HCT116 (cell line): Measurements from ENCODE around the gene CISH. TPM values are rescaled to one million over a fixed set of nuclear protein-coding genes. Genes with fewer than 3 reads are reported as not detected.

Experiments
- ATAC-seq: fragments of 200-7000 bp; cut with Tn5 transposase; 2 replicates; pipeline ENCODE4 v1.9.1; 2020; ENCODE audit warnings: mild to moderate bottlenecking, moderate library complexity
- BruUV-seq: library from RNA; stranded (reverse); fragments of 400-500 nt; replicated peaks from 2 replicates; lab custom pipeline; 2021; lab: Mats Ljungman, UMichigan
- CTCF ChIA-PET: fragments of 300-600 bp; sonication (Branson Sonifier 250); formaldehyde crosslinking; loops from one replicate; lab custom pipeline; 2021; ENCODE audit warnings: antibody characterized with exemption; lab: Charles Lee
- POLR2A ChIA-PET: fragments of 300-600, 350-600 bp; sonication (Branson Sonifier 250); formaldehyde crosslinking; loops from one replicate; lab custom pipeline; 2021; ENCODE audit warnings: antibody characterized with exemption; lab: Charles Lee
- RAD21 ChIA-PET, 2 experiments: fragments of 300-600 bp; sonication (Branson Sonifier 250); formaldehyde crosslinking; loops; one replicate each; lab custom pipeline; 2023; ENCODE audit warnings: low total read pairs in 2 of 2; ENCODE audit not compliant: uncharacterized antibody in 2 of 2, unreplicated experiment in 2 of 2, low non-redundant PET in 1 of 2; lab: Charles Lee
- DNase-seq: peaks from one replicate; pipeline ENCODE4 v3.0.0-alpha.2; 2010; ENCODE audit warnings: low read depth, low spot score
- H2AFZ ChIP-seq: fragments of 200-600 bp; shearing (Covaris generic), sonication (generic); 2 replicates; pipeline ENCODE4 v1.6.1; 2017; ENCODE audit warnings: low read depth, mixed run types, mixed read lengths, antibody characterized with exemption, low read length; ENCODE audit not compliant: poor library complexity, severe bottlenecking
- H3K27ac ChIP-seq: 2 replicates; pipeline ENCODE4 v1.5.1; 2012; ENCODE audit warnings: low read depth, low read length
- H3K27me3 ChIP-seq: fragments of 200-600 bp; sonication (generic); 2 replicates; pipeline ENCODE4 v1.6.1; 2016; ENCODE audit warnings: mixed run types, low read length, mixed read lengths; ENCODE audit not compliant: insufficient read depth
- H3K36me3 ChIP-seq, 2 experiments: fragments of 200-500 bp in 1 of 2; fragments of 200-600 bp in 1 of 2; sonication (Bioruptor generic) in 1 of 2; sonication (generic) in 1 of 2; 2 replicates each; pipeline versions ENCODE4 v1.5.1 to v1.6.1; 2014 to 2016; ENCODE audit warnings: low read length in 2 of 2, inconsistent platforms in 1 of 2, mixed read lengths in 1 of 2, mixed run types in 1 of 2; ENCODE audit not compliant: insufficient read depth in 2 of 2, control insufficient read depth in 1 of 2
- H3K4me1 ChIP-seq, 2 experiments: fragments of 200-600 bp in 1 of 2; sonication (generic) in 1 of 2; 2 replicates each; pipeline versions ENCODE4 v1.5.1 to v1.6.1; 2012 to 2017; ENCODE audit warnings: low read length in 2 of 2, inconsistent platforms in 1 of 2, mild to moderate bottlenecking in 1 of 2, mixed read lengths in 1 of 2, mixed run types in 1 of 2, moderate library complexity in 1 of 2; ENCODE audit not compliant: insufficient read depth in 2 of 2, control insufficient read depth in 1 of 2
- H3K4me2 ChIP-seq: fragments of 200-600 bp; sonication (generic); 2 replicates; pipeline ENCODE4 v1.6.1; 2017; ENCODE audit warnings: mixed run types, low read length, mixed read lengths
- H3K4me3 ChIP-seq, 2 experiments: fragments of 200-600 bp in 1 of 2; sonication (generic) in 1 of 2; replicated peaks in 1 of 2; 2 replicates each; pipeline ENCODE4 v1.5.1; 2011 to 2016; ENCODE audit warnings: low read length in 2 of 2, control low read depth in 1 of 2, low read depth in 1 of 2, mild to moderate bottlenecking in 1 of 2, mixed read lengths in 1 of 2, mixed run types in 1 of 2
- H3K79me2 ChIP-seq: fragments of 200-600 bp; sonication (generic); 2 replicates; pipeline ENCODE4 v1.6.1; 2017; ENCODE audit warnings: mild to moderate bottlenecking, mixed run types, low read length, moderate library complexity, mixed read lengths; ENCODE audit not compliant: insufficient read depth
- H3K9ac ChIP-seq: fragments of 200-600 bp; sonication (generic); 2 replicates; pipeline ENCODE4 v1.6.1; 2016; ENCODE audit warnings: low read length, mixed read lengths
- H3K9me2 ChIP-seq: fragments of 200-600 bp; sonication (generic), shearing (Covaris generic); 2 replicates; pipeline ENCODE4 v1.6.1; 2017; ENCODE audit warnings: mixed run types, mild to moderate bottlenecking, moderate library complexity; ENCODE audit not compliant: insufficient read depth
- H3K9me3 ChIP-seq, 2 experiments: fragments of 200-500 bp in 1 of 2; fragments of 200-600 bp in 1 of 2; sonication (Bioruptor generic) in 1 of 2; sonication (generic) in 1 of 2; 2 replicates each; pipeline ENCODE4 v1.6.1; 2014 to 2017; ENCODE audit warnings: low read length in 2 of 2, mixed read lengths in 2 of 2, inconsistent platforms in 1 of 2, low read depth in 1 of 2, mild to moderate bottlenecking in 1 of 2, mixed run types in 1 of 2, moderate library complexity in 1 of 2; ENCODE audit not compliant: control insufficient read depth in 1 of 2, insufficient read depth in 1 of 2
- H4K20me1 ChIP-seq: fragments of 200-600 bp; sonication (generic), shearing (Covaris generic); 2 replicates; pipeline ENCODE4 v1.6.1; 2017; ENCODE audit warnings: mixed run types, mild to moderate bottlenecking, moderate library complexity; ENCODE audit not compliant: insufficient read depth
- ATF3 ChIP-seq: IDR thresholded peaks from 2 replicates; pipeline ENCODE4 v1.6.1; 2012
- CBX3 ChIP-seq: IDR thresholded peaks from 2 replicates; pipeline ENCODE4 v1.6.1; 2012; ENCODE audit warnings: low read depth
- EZH2phosphoT487 ChIP-seq: fragments of 200-600 bp; IDR thresholded peaks from 2 replicates; pipeline ENCODE4 v1.6.1; 2018; ENCODE audit warnings: antibody characterized with exemption, borderline replicate concordance
- JUND ChIP-seq: IDR thresholded peaks from 2 replicates; pipeline ENCODE4 v1.6.1; 2012
- SRF ChIP-seq: IDR thresholded peaks from 2 replicates; pipeline ENCODE4 v1.6.1; 2012; ENCODE audit warnings: low read depth
- TCF7L2 ChIP-seq: IDR thresholded peaks from 2 replicates; pipeline ENCODE4 v1.7.0; 2011; ENCODE audit warnings: borderline replicate concordance, inconsistent platforms; ENCODE audit not compliant: insufficient read depth, insufficient read length; ENCODE audit errors: extremely low read depth
- YY1 ChIP-seq: IDR thresholded peaks from 2 replicates; pipeline ENCODE4 v1.6.1; 2011; ENCODE audit warnings: low read length, low read depth, moderate library complexity, mild to moderate bottlenecking; ENCODE audit not compliant: insufficient replicate concordance; ENCODE audit errors: extremely low read depth
- ZBTB33 ChIP-seq: IDR thresholded peaks from 2 replicates; pipeline ENCODE4 v1.6.1; 2011; ENCODE audit warnings: mild to moderate bottlenecking, low read length, moderate library complexity; ENCODE audit not compliant: insufficient replicate concordance; ENCODE audit errors: extremely low read depth
- intact Hi-C: fragments of 100-400 bp; cut with micrococcal nuclease; formaldehyde crosslinking; loops from 2 replicates; pipeline ENCODE4 v1.10.0; 2022
- total RNA-seq: library from RNA; stranded (reverse); gene quantifications from one replicate; pipeline ENCODE4 v1.2.1, GENCODE V29; 2021; ENCODE audit not compliant: unreplicated experiment
- TF ChIP-seq, protein P1 (sequence below): IDR thresholded peaks from 2 replicates; pipeline ENCODE4 v1.6.1; 2012; ENCODE audit warnings: low read depth

The CISH gene
- total RNA-seq, 1 experiment from 2014 or later: 4.5 TPM

DNA sequence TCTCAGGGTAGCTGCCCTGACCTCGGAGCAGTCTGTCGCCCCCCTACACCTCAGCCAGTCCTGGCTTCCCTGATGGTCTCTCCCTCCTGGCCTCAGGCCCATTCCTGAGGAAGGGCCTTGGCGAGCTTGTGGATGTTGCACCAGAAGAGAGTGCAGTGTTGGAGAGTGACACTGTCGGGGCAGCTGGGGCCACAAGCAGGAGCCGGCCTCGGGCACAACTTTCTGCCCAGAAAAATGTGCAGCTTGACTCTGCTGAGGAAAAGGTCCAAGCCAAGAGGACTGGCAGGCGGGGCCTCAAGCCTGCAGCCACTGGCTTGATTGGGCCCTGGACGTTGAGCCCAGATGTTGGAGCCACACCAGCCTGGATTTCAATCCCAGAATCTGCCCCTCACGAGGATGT lies 29.5 kb downstream of the CISH start:
- CTCF ChIA-PET: interaction anchor here (0.6 kb wide), 1 partner anchor 235 kb away, joined by 3 read pairs; no protein-coding TSS in a partner anchor
- H3K9ac ChIP-seq: no peak overlapping the region

More for the DNA sequence above, 29.5 kb downstream of the CISH start:
- Histone ChIP-seq H3K79me2 (no peaks in the 10 kb centered on the region), H2AFZ (no peak overlapping the region), H3K27ac (no peak overlapping the region), H3K4me2 (no peak overlapping the region), H3K4me3 (no peak overlapping the region), H3K36me3 (0 out of 4 replicates have a peak, but pooled peaks cover 0 to 3% of the 10 kb centered on the region in 2 experiments), H3K9me3 (no peaks in the 10 kb centered on the region), H4K20me1 (no peaks in the 10 kb centered on the region), H3K4me1 (no peaks in the 10 kb centered on the region), H3K9me2 (no peaks in the 10 kb centered on the region), H3K27me3 (no peaks in the 10 kb centered on the region)
- ChIA-PET POLR2A (no interaction called here), RAD21 (no interaction called here)
- DNase-seq: no peak
- intact Hi-C loops: no loop called here
- no peak for TF ChIP-seq EZH2phosphoT487
- no peak for TF ChIP-seq YY1
- no peak for TF ChIP-seq JUND
- TF ChIP-seq, protein P1, sequence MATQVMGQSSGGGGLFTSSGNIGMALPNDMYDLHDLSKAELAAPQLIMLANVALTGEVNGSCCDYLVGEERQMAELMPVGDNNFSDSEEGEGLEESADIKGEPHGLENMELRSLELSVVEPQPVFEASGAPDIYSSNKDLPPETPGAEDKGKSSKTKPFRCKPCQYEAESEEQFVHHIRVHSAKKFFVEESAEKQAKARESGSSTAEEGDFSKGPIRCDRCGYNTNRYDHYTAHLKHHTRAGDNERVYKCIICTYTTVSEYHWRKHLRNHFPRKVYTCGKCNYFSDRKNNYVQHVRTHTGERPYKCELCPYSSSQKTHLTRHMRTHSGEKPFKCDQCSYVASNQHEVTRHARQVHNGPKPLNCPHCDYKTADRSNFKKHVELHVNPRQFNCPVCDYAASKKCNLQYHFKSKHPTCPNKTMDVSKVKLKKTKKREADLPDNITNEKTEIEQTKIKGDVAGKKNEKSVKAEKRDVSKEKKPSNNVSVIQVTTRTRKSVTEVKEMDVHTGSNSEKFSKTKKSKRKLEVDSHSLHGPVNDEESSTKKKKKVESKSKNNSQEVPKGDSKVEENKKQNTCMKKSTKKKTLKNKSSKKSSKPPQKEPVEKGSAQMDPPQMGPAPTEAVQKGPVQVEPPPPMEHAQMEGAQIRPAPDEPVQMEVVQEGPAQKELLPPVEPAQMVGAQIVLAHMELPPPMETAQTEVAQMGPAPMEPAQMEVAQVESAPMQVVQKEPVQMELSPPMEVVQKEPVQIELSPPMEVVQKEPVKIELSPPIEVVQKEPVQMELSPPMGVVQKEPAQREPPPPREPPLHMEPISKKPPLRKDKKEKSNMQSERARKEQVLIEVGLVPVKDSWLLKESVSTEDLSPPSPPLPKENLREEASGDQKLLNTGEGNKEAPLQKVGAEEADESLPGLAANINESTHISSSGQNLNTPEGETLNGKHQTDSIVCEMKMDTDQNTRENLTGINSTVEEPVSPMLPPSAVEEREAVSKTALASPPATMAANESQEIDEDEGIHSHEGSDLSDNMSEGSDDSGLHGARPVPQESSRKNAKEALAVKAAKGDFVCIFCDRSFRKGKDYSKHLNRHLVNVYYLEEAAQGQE: no peak
- no peak for TF ChIP-seq SRF
- no peak for TF ChIP-seq ATF3
- no peak for TF ChIP-seq ZBTB33
- TF ChIP-seq TCF7L2: no peak
- no peak for TF ChIP-seq CBX3
- no peak for ATAC-seq
- no TSS peak for BruUV-seq
